ENCODE data around the gene ZNF397.

GRCh38 chr18:35276267-35276666 is 35.4 kb downstream of the ZNF397 start:
- TF ChIP-seq EZH2 (IDR thresholded peaks at IDR 0.05; ENCODE audit: borderline replicate concordance, low read depth, low read length, severe bottlenecking) (no peak), CTCF (IDR thresholded peaks at IDR 0.05; ENCODE audit: borderline replicate concordance, extremely low read depth, low read length, poor library complexity, severe bottlenecking) (no peak)

All from DND-41 (cell line).